ENCODE measurements around the gene PNRC1. TPM values are rescaled to one million over a fixed set of nuclear protein-coding genes. Genes with fewer than 3 reads are reported as not detected.
A peak's percentile ranks its signal among the peaks of the same experiment; 100 is the strongest.

Gene PNRC1
- total RNA-seq, 1 experiment from 2014 or later: 9.3 TPM

- H2AFZ ChIP-seq (ENCODE audit: low read length): 0 out of 2 replicates have a peak overlapping the region, but pooled peaks have one; percentile 26
- no peaks in the 10 kb centered on the region for H3K9me3 ChIP-seq (ENCODE audit: low read length)
- H3K4me2 ChIP-seq (ENCODE audit: low read length): peak overlapping the region; percentile 88
- BruUV-seq (replicated peaks): no TSS peak
- peaks cover 24% of the 10 kb centered on the region for H3K79me2 ChIP-seq (ENCODE audit: low read length)
- ChIA-PET CTCF (no interaction called here), POLR2A (ENCODE audit: unreplicated experiment) (interaction anchor here (1.0 to 1.1 kb wide), 2 partner anchors 12 to 54 kb away, joined by 5 to 21 read pairs; no protein-coding TSS in a partner anchor)
- H3F3A ChIP-seq (ENCODE audit: low read length, unreplicated experiment): no peaks in the 10 kb centered on the region
- peaks cover 12% of the 10 kb centered on the region for H4K20me1 ChIP-seq (ENCODE audit: low read length)
- H3K9me2 ChIP-seq (replicated peaks; ENCODE audit: low read length): no peaks in the 10 kb centered on the region
- peak overlapping the region; percentile 50 for H3K27ac ChIP-seq (ENCODE audit: low read length)
- H3K4me1 ChIP-seq (ENCODE audit: insufficient read depth, low read length): peaks cover 28% of the 10 kb centered on the region
- peak overlapping the region; percentile 78 for H3K9ac ChIP-seq (ENCODE audit: low read length)
- intact Hi-C loops (cut with micrococcal nuclease): loop anchor here (5.0 kb wide), 1 partner anchor 34 kb away; no protein-coding TSS in a partner anchor
- no peak for TF ChIP-seq EZH2 (IDR thresholded peaks at IDR 0.05; ENCODE audit: low read length, unreplicated experiment)
- TF ChIP-seq EZH2phosphoT487 (IDR thresholded peaks at IDR 0.05; ENCODE audit: borderline replicate concordance, low read length): no peak
- TF ChIP-seq CTCF (conservative IDR thresholded peaks at IDR 0.05; ENCODE audit: low read depth, low read length): no peak
- peak; percentile 16 for ATAC-seq
- DNase-seq: peak; percentile 9
- peaks cover 8% of the 10 kb centered on the region; the same call in 1 of the 2 replicates for H3K36me3 ChIP-seq (ENCODE audit: low read depth, low read length)
- H3K27me3 ChIP-seq (ENCODE audit: low read length): no peaks in the 10 kb centered on the region
- peak overlapping the region; percentile 90 for H3K4me3 ChIP-seq (ENCODE audit: low read length)
Measured at GRCh38 chr6:89081129-89081422, 525 bp downstream of the PNRC1 start.

- Histone ChIP-seq H3K27ac (ENCODE audit: low read length) (peak overlapping the region; percentile 68), H3K9me3 (ENCODE audit: low read length) (no peaks in the 10 kb centered on the region), H3K9ac (ENCODE audit: low read length) (peak overlapping the region; percentile 89), H3K4me1 (ENCODE audit: insufficient read depth, low read length) (peaks cover 28% of the 10 kb centered on the region), H3K27me3 (ENCODE audit: low read length) (no peaks in the 10 kb centered on the region), H4K20me1 (ENCODE audit: low read length) (peaks cover 12% of the 10 kb centered on the region), H2AFZ (ENCODE audit: low read length) (peak overlapping the region; percentile 60; the same call in 1 of the 2 replicates), H3K9me2 (replicated peaks; ENCODE audit: low read length) (no peaks in the 10 kb centered on the region), H3K4me3 (ENCODE audit: low read length) (peak overlapping the region; percentile 90), H3K36me3 (ENCODE audit: low read depth, low read length) (peaks cover 8% of the 10 kb centered on the region; the same call in 1 of the 2 replicates), H3K4me2 (ENCODE audit: low read length) (peak overlapping the region; percentile 91), H3K79me2 (ENCODE audit: low read length) (peaks cover 24% of the 10 kb centered on the region), H3F3A (ENCODE audit: low read length, unreplicated experiment) (no peaks in the 10 kb centered on the region)
- ATAC-seq (peak; percentile 52), DNase-seq (peak; percentile 87)
- ChIA-PET POLR2A (ENCODE audit: unreplicated experiment) (no interaction called here), CTCF (no interaction called here)
- intact Hi-C loops (cut with micrococcal nuclease): loop anchor here (5.0 kb wide), 1 partner anchor 34 kb away; no protein-coding TSS in a partner anchor
- TF ChIP-seq EZH2phosphoT487 (IDR thresholded peaks at IDR 0.05; ENCODE audit: borderline replicate concordance, low read length) (no peak), EZH2 (IDR thresholded peaks at IDR 0.05; ENCODE audit: low read length, unreplicated experiment) (no peak), CTCF (conservative IDR thresholded peaks at IDR 0.05; ENCODE audit: low read depth, low read length) (no peak)
- no TSS peak for BruUV-seq (replicated peaks)
Measured at GRCh38 chr6:89081423-89082322, 1.1 kb downstream of the PNRC1 start.

Data from PC-3 (cell line).